Smooth muscle cell (in vitro differentiated cells): ENCODE data around the gene ZNF480. TPM values are rescaled to one million over a fixed set of nuclear protein-coding genes. Genes with fewer than 3 reads are reported as not detected.

Experiments
- DNase-seq: peaks from one replicate; lab custom pipeline; 2025; ENCODE audit not compliant: unreplicated experiment; lab: John Stamatoyannopoulos, UW
- H2AFZ ChIP-seq: fragments of 200-600 bp; sonication (generic); 2 replicates; pipeline ENCODE4 v1.6.0; 2016; ENCODE audit warnings: antibody characterized with exemption, low read depth, mild to moderate bottlenecking
- H3F3A ChIP-seq: fragments of 200-600 bp; sonication (generic); 2 replicates; pipeline ENCODE4 v1.6.0; 2017; ENCODE audit warnings: antibody characterized with exemption, low read depth
- H3K27ac ChIP-seq: fragments of 200-600 bp; sonication (generic); 2 replicates; pipeline ENCODE4 v1.5.1; 2016; ENCODE audit warnings: low read depth, mild to moderate bottlenecking
- H3K27me3 ChIP-seq: fragments of 200-600 bp; sonication (generic); 2 replicates; pipeline ENCODE4 v1.6.1; 2016; ENCODE audit warnings: low read depth, mild to moderate bottlenecking
- H3K36me3 ChIP-seq: fragments of 200-600 bp; sonication (generic); 2 replicates; pipeline ENCODE4 v1.5.1; 2016; ENCODE audit warnings: low read depth
- H3K4me1 ChIP-seq: fragments of 200-600 bp; sonication (generic); 2 replicates; pipeline ENCODE4 v1.5.1; 2016; ENCODE audit warnings: low read depth
- H3K4me2 ChIP-seq: fragments of 200-600 bp; sonication (generic); 2 replicates; pipeline ENCODE4 v1.6.0; 2016; ENCODE audit warnings: mild to moderate bottlenecking
- H3K4me3 ChIP-seq: fragments of 200-600 bp; sonication (generic); 2 replicates; pipeline ENCODE4 v1.5.1; 2016; ENCODE audit warnings: mild to moderate bottlenecking
- H3K79me2 ChIP-seq: fragments of 200-600 bp; sonication (generic); 2 replicates; pipeline ENCODE4 v1.6.0; 2016; ENCODE audit warnings: low read depth, mild to moderate bottlenecking
- H3K9ac ChIP-seq: fragments of 200-600 bp; sonication (generic); 2 replicates; pipeline ENCODE4 v1.6.0; 2016; ENCODE audit warnings: low read depth
- H3K9me3 ChIP-seq: fragments of 200-600 bp; sonication (generic); replicated peaks from 2 replicates; pipeline ENCODE4 v1.5.1; 2016; ENCODE audit warnings: low read depth
- H4K20me1 ChIP-seq: fragments of 200-600 bp; sonication (generic); 2 replicates; pipeline ENCODE4 v1.6.0; 2016; ENCODE audit warnings: low read depth
- WGBS: methylation state at CpG from one replicate; pipeline ENCODE4 v1.1.7; 2016; ENCODE audit warnings: low lambda C conversion rate; 5-methylcytosine and 5-hydroxymethylcytosine counted together
- polyA plus RNA-seq: library from polyadenylated mRNA; unstranded; fragments of >200 nt; fragmentation: Nextera tagmentation; extraction: Ambion mirVana; gene quantifications from 2 replicates; pipeline ENCODE4 v1.2.1, GENCODE V29; 2016
- total RNA-seq: library from RNA; depleted of rRNA; stranded (reverse); fragments of >200 nt; gene quantifications from 2 replicates; pipeline ENCODE4 v1.2.3, GENCODE V29; 2014
- TF ChIP-seq, protein P1 (sequence below): fragments of 200-600 bp; sonication (generic); IDR thresholded peaks from 2 replicates; pipeline ENCODE4 v1.5.1; 2017; ENCODE audit warnings: borderline replicate concordance, mild to moderate bottlenecking, antibody characterized with exemption; ENCODE audit not compliant: insufficient read depth, poor library complexity, severe bottlenecking

The ZNF480 gene
- total and polyA plus RNA-seq, 2 experiments from 2014 or later, result 7.5 to 11.0 TPM

DNA sequence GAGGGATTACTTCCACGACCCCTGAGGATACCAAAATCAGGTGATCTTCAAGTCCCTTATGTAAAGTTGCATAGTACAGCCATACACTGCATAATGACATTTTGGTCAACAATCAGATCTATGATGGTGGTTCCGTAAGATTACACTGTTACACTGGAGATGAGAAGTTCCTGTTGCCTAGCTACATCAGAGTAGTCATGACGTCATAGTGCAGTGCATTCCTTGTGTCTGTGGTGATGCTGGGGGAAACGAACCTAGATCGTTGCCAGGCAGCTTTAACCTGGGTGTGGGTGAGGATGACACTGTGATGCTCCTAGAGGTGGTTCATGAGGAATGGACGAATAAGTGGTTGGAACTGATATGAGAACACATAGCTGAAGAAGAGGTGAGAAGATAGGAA, 48.2 kb downstream of the ZNF480 start:
- 91% methylated on average over 6 of the region's 6 CpGs for WGBS

DNA sequence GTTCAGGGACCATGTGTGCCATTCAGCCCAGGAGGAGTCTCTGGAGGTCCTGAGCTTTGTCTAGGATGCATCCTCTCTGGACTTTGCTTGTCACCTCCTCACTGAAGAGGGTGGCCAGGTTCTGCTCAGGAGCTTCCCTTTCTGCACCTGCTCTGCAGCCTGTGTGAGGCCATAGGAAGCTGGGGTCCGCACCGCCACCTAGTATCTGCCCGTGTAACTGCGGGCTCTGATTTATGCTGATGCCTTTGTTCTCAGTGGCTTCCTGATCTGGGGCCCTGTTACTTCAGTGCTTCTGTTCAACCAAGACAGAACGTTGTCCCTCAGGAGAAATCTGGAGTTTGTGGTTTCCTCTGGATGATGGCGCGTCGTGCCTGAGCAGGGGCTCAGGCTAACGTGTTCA, 54.5 kb downstream of the ZNF480 start:
- no peaks in the 10 kb centered on the region for H3F3A ChIP-seq
- TF ChIP-seq, protein P1, sequence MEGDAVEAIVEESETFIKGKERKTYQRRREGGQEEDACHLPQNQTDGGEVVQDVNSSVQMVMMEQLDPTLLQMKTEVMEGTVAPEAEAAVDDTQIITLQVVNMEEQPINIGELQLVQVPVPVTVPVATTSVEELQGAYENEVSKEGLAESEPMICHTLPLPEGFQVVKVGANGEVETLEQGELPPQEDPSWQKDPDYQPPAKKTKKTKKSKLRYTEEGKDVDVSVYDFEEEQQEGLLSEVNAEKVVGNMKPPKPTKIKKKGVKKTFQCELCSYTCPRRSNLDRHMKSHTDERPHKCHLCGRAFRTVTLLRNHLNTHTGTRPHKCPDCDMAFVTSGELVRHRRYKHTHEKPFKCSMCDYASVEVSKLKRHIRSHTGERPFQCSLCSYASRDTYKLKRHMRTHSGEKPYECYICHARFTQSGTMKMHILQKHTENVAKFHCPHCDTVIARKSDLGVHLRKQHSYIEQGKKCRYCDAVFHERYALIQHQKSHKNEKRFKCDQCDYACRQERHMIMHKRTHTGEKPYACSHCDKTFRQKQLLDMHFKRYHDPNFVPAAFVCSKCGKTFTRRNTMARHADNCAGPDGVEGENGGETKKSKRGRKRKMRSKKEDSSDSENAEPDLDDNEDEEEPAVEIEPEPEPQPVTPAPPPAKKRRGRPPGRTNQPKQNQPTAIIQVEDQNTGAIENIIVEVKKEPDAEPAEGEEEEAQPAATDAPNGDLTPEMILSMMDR, result no peak
- no peaks in the 10 kb centered on the region for H3K79me2 ChIP-seq
- H3K27ac ChIP-seq, result no peak overlapping the region
- no peak overlapping the region for H3K9ac ChIP-seq
- H3K4me1 ChIP-seq, result no peaks in the 10 kb centered on the region
- 86% methylated on average over 9 of the region's 9 CpGs for WGBS
- no peak overlapping the region for H3K4me3 ChIP-seq
- no peak overlapping the region for H3K4me2 ChIP-seq
- DNase-seq, result no peak
- no peaks in the 10 kb centered on the region for H3K9me3 ChIP-seq
- H3K27me3 ChIP-seq, result no peaks in the 10 kb centered on the region
- H4K20me1 ChIP-seq, result no peaks in the 10 kb centered on the region
- H2AFZ ChIP-seq, result no peak overlapping the region
- H3K36me3 ChIP-seq, result peaks cover 50% of the 10 kb centered on the region

More for the DNA sequence above, 48.2 kb downstream of the ZNF480 start:
- Histone ChIP-seq H4K20me1 (no peaks in the 10 kb centered on the region), H3K4me3 (no peak overlapping the region), H3F3A (no peaks in the 10 kb centered on the region), H3K9me3 (no peaks in the 10 kb centered on the region), H3K79me2 (no peaks in the 10 kb centered on the region), H2AFZ (no peak overlapping the region), H3K27me3 (no peaks in the 10 kb centered on the region), H3K27ac (no peak overlapping the region), H3K4me2 (no peak overlapping the region), H3K9ac (no peak overlapping the region), H3K4me1 (no peaks in the 10 kb centered on the region), H3K36me3 (peaks cover 19% of the 10 kb centered on the region)
- TF ChIP-seq, protein P1, result no peak
- DNase-seq, result no peak

DNA sequence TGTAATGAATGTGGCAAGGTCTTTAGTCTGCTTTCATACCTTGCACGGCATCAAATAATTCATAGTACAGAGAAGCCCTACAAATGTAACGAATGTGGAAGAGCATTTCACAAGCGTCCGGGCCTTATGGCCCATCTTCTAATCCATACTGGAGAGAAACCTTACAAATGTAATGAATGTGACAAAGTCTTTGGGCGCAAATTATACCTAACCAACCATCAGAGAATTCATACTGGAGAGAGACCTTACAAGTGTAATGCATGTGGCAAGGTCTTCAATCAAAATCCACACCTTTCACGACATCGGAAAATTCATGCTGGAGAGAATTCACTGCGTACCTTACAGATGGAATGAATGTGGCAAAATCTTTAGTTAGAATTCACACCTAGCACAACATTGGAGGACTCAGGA, 69.5 kb downstream of the ZNF480 start:
- Histone ChIP-seq H3K9me3 (peaks cover 54% of the 10 kb centered on the region), H3F3A (peaks cover 10% of the 10 kb centered on the region)

More for the DNA sequence above, 69.5 kb downstream of the ZNF480 start:
- Histone ChIP-seq H3K27ac (no peak overlapping the region), H4K20me1 (no peaks in the 10 kb centered on the region), H3K4me1 (peaks cover 4% of the 10 kb centered on the region), H3K9ac (no peak overlapping the region), H3K4me2 (no peak overlapping the region), H3K36me3 (peaks cover 45% of the 10 kb centered on the region), H3K4me3 (no peak overlapping the region), H2AFZ (no peak overlapping the region), H3K27me3 (no peaks in the 10 kb centered on the region), H3K79me2 (peaks cover 13% of the 10 kb centered on the region)
- 98% methylated on average over 8 of the region's 8 CpGs for WGBS
- DNase-seq, result no peak
- TF ChIP-seq, protein P1, result no peak
